Hepatocyte (in vitro differentiated cells): ENCODE results near the gene CTNNA3. TPM values are rescaled to one million over a fixed set of nuclear protein-coding genes. Genes with fewer than 3 reads are reported as not detected.

Source experiments
- DNase-seq: peaks from one replicate; pipeline ENCODE4 v3.0.0-alpha.2; 2016; ENCODE audit warnings: low spot score
- H2AFZ ChIP-seq: fragments of 200-600 bp; sonication (generic); 2 replicates; pipeline ENCODE4 v1.6.0; 2016; ENCODE audit warnings: antibody characterized with exemption, mild to moderate bottlenecking
- H3K27ac ChIP-seq: fragments of 200-600 bp; sonication (generic); 2 replicates; pipeline ENCODE4 v1.5.1; 2016; ENCODE audit warnings: mild to moderate bottlenecking
- H3K27me3 ChIP-seq: fragments of 200-600 bp; sonication (generic); 2 replicates; pipeline ENCODE4 v1.6.1; 2016
- H3K36me3 ChIP-seq: fragments of 200-600 bp; sonication (generic); replicated peaks from 2 replicates; pipeline ENCODE4 v1.5.1; 2016; ENCODE audit warnings: low read depth; ENCODE audit not compliant: insufficient read depth
- H3K4me1 ChIP-seq: fragments of 200-600 bp; sonication (generic); 2 replicates; pipeline ENCODE4 v1.5.1; 2016; ENCODE audit warnings: mild to moderate bottlenecking, moderate library complexity; ENCODE audit not compliant: insufficient read depth
- H3K4me2 ChIP-seq: fragments of 200-600 bp; sonication (generic); 2 replicates; pipeline ENCODE4 v1.6.0; 2016
- H3K4me3 ChIP-seq: fragments of 200-600 bp; sonication (generic); 2 replicates; pipeline ENCODE4 v1.5.1; 2016; ENCODE audit warnings: mild to moderate bottlenecking
- H3K79me2 ChIP-seq: fragments of 200-600 bp; sonication (generic); 2 replicates; pipeline ENCODE4 v1.6.0; 2017; ENCODE audit warnings: mild to moderate bottlenecking
- H3K9me2 ChIP-seq: fragments of 200-600 bp; sonication (generic); replicated peaks from 2 replicates; pipeline ENCODE4 v1.6.0; 2017; ENCODE audit warnings: mild to moderate bottlenecking; ENCODE audit not compliant: insufficient read depth
- H3K9me3 ChIP-seq: fragments of 200-600 bp; sonication (generic); 2 replicates; pipeline ENCODE4 v1.5.1; 2016; ENCODE audit warnings: low read depth, mild to moderate bottlenecking
- H4K20me1 ChIP-seq: fragments of 200-600 bp; sonication (generic); 2 replicates; pipeline ENCODE4 v1.6.0; 2016; ENCODE audit warnings: mild to moderate bottlenecking; ENCODE audit not compliant: insufficient read depth, poor library complexity, severe bottlenecking
- EZH2 ChIP-seq: fragments of 200-600 bp; sonication (generic); IDR thresholded peaks from 2 replicates; pipeline ENCODE4 v1.6.1; 2016; ENCODE audit warnings: antibody characterized with exemption, mild to moderate bottlenecking, borderline replicate concordance
- EZH2phosphoT487 ChIP-seq: fragments of 200-600 bp; sonication (generic); IDR thresholded peaks from one replicate; pipeline ENCODE4 v1.6.1; 2018; ENCODE audit warnings: antibody characterized with exemption, mild to moderate bottlenecking, low read depth, moderate library complexity; ENCODE audit not compliant: unreplicated experiment, severe bottlenecking
- WGBS: methylation state at CpG from one replicate; pipeline ENCODE4 v1.1.6; 2016; ENCODE audit warnings: low lambda C conversion rate; ENCODE audit errors: missing lambda C conversion rate; 5-methylcytosine and 5-hydroxymethylcytosine counted together
- polyA plus RNA-seq: library from polyadenylated mRNA; unstranded; fragments of >200 nt; fragmentation: Nextera tagmentation; extraction: Ambion mirVana; gene quantifications from 2 replicates; pipeline ENCODE4 v1.2.1, GENCODE V29; 2016
- total RNA-seq: library from RNA; depleted of rRNA; stranded (reverse); fragments of >200 nt; gene quantifications from 2 replicates; pipeline ENCODE4 v1.2.3, GENCODE V29; 2014
- TF ChIP-seq, protein P1 (sequence below): fragments of 200-600 bp; sonication (generic); IDR thresholded peaks from 2 replicates; pipeline ENCODE4 v1.5.1; 2016; ENCODE audit warnings: antibody characterized with exemption, mild to moderate bottlenecking; ENCODE audit not compliant: poor library complexity

The CTNNA3 gene
- total and polyA plus RNA-seq, 2 experiments from 2014 or later: 12.9 to 25.9 TPM

DNA sequence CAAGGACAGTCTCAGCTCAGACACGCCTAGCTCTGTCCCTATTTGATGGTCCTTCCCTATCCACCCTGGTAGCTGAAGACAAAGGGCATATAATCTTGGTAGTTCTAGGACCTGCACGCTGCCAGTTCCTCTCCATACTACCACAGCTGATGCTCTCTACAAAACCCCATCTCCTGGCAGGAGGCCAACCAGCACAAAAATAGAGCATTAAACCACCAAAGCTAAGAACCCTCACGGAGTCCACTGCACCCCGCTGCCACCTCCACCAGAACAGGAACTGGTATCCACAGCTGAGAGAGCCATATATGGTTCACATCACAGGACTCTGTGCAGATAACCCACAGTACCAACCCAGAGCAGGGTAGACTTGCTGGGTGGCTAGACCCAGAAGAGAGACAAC, 470.8 kb downstream of the CTNNA3 start:
- no peaks in the 10 kb centered on the region for H3K27me3 ChIP-seq
- no peak for DNase-seq
- TF ChIP-seq EZH2: no peak
- no peak for TF ChIP-seq EZH2phosphoT487
- TF ChIP-seq, protein P1, sequence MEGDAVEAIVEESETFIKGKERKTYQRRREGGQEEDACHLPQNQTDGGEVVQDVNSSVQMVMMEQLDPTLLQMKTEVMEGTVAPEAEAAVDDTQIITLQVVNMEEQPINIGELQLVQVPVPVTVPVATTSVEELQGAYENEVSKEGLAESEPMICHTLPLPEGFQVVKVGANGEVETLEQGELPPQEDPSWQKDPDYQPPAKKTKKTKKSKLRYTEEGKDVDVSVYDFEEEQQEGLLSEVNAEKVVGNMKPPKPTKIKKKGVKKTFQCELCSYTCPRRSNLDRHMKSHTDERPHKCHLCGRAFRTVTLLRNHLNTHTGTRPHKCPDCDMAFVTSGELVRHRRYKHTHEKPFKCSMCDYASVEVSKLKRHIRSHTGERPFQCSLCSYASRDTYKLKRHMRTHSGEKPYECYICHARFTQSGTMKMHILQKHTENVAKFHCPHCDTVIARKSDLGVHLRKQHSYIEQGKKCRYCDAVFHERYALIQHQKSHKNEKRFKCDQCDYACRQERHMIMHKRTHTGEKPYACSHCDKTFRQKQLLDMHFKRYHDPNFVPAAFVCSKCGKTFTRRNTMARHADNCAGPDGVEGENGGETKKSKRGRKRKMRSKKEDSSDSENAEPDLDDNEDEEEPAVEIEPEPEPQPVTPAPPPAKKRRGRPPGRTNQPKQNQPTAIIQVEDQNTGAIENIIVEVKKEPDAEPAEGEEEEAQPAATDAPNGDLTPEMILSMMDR: no peak
- no peaks in the 10 kb centered on the region for H4K20me1 ChIP-seq
- H3K4me2 ChIP-seq: no peak overlapping the region
- H2AFZ ChIP-seq: no peak overlapping the region
- H3K4me3 ChIP-seq: no peak overlapping the region
- H3K27ac ChIP-seq: no peak overlapping the region
- no peaks in the 10 kb centered on the region for H3K9me3 ChIP-seq
- no peaks in the 10 kb centered on the region for H3K36me3 ChIP-seq
- 96% methylated on average over 4 of the region's 4 CpGs for WGBS
- H3K9me2 ChIP-seq: no peaks in the 10 kb centered on the region
- peaks cover 39% of the 10 kb centered on the region for H3K79me2 ChIP-seq
- H3K4me1 ChIP-seq: no peaks in the 10 kb centered on the region

GRCh38 chr10:67224553-67224952, 471.4 kb downstream of the CTNNA3 start:
- Histone ChIP-seq H3K4me2 (no peak overlapping the region), H4K20me1 (no peaks in the 10 kb centered on the region), H3K27ac (no peak overlapping the region), H3K4me1 (no peaks in the 10 kb centered on the region), H3K79me2 (peaks cover 38% of the 10 kb centered on the region), H3K27me3 (no peaks in the 10 kb centered on the region), H3K9me2 (no peaks in the 10 kb centered on the region), H3K36me3 (no peaks in the 10 kb centered on the region), H2AFZ (no peak overlapping the region), H3K4me3 (no peak overlapping the region), H3K9me3 (no peaks in the 10 kb centered on the region)
- DNase-seq: no peak
- WGBS: 85% methylated on average over 5 of the region's 5 CpGs
- TF ChIP-seq, protein P1: no peak
- TF ChIP-seq EZH2phosphoT487 (no peak), EZH2 (no peak)

GRCh38 chr10:67222934-67223333, 473.1 kb downstream of the CTNNA3 start:
- TF ChIP-seq, protein P1: no peak
- TF ChIP-seq EZH2 (no peak), EZH2phosphoT487 (no peak)
- H2AFZ ChIP-seq: no peak overlapping the region
- H3K27ac ChIP-seq: no peak overlapping the region
- no peaks in the 10 kb centered on the region for H3K9me2 ChIP-seq
- no peaks in the 10 kb centered on the region for H3K9me3 ChIP-seq
- no peaks in the 10 kb centered on the region for H3K36me3 ChIP-seq
- WGBS: 82% methylated on average over 3 of the region's 3 CpGs
- H3K4me1 ChIP-seq: no peaks in the 10 kb centered on the region
- no peak overlapping the region for H3K4me2 ChIP-seq
- no peaks in the 10 kb centered on the region for H4K20me1 ChIP-seq
- no peak for DNase-seq
- H3K4me3 ChIP-seq: no peak overlapping the region
- no peaks in the 10 kb centered on the region for H3K27me3 ChIP-seq
- H3K79me2 ChIP-seq: peaks cover 24% of the 10 kb centered on the region

GRCh38 chr10:67221939-67222494, 474.0 kb downstream of the CTNNA3 start:
- 88% methylated on average over 4 of the region's 4 CpGs for WGBS
- no peak overlapping the region for H3K4me2 ChIP-seq
- no peaks in the 10 kb centered on the region for H3K36me3 ChIP-seq
- H3K9me2 ChIP-seq: no peaks in the 10 kb centered on the region
- DNase-seq: no peak
- TF ChIP-seq EZH2 (no peak), EZH2phosphoT487 (no peak)
- TF ChIP-seq, protein P1: no peak
- no peak overlapping the region for H3K4me3 ChIP-seq
- H3K79me2 ChIP-seq: peaks cover 15% of the 10 kb centered on the region
- H3K9me3 ChIP-seq: no peaks in the 10 kb centered on the region
- no peaks in the 10 kb centered on the region for H3K27me3 ChIP-seq
- H3K4me1 ChIP-seq: no peaks in the 10 kb centered on the region
- H4K20me1 ChIP-seq: no peaks in the 10 kb centered on the region
- H2AFZ ChIP-seq: no peak overlapping the region
- no peak overlapping the region for H3K27ac ChIP-seq
